ENCODE measurements around the gene RAPGEF1.
A peak's percentile ranks its signal among the peaks of the same experiment; 100 is the strongest.

RAPGEF1 gene

GRCh38 chr9:131591845-131592208, 148.0 kb downstream of the RAPGEF1 start:
- TF ChIP-seq EP300 (IDR thresholded peaks at IDR 0.05; ENCODE audit: borderline replicate concordance) (no peak), MAX (IDR thresholded peaks at IDR 0.05) (no peak), TAF1 (IDR thresholded peaks at IDR 0.05; ENCODE audit: low read depth) (no peak), CEBPB (IDR thresholded peaks at IDR 0.05) (no peak), TCF12 (IDR thresholded peaks at IDR 0.05; ENCODE audit: low read depth) (no peak), TEAD4 (IDR thresholded peaks at IDR 0.05) (no peak), RAD21 (IDR thresholded peaks at IDR 0.05; ENCODE audit: low read depth) (no peak), EGR1 (IDR thresholded peaks at IDR 0.05) (no peak), FOXM1 (IDR thresholded peaks at IDR 0.05; ENCODE audit: borderline replicate concordance, low read depth) (no peak), ZBTB7A (IDR thresholded peaks at IDR 0.05; ENCODE audit: low read depth) (no peak), REST (IDR thresholded peaks at IDR 0.05; ENCODE audit: low read depth) (no peak), NFIC (IDR thresholded peaks at IDR 0.05) (no peak), CREB1 (IDR thresholded peaks at IDR 0.05; ENCODE audit: low read depth) (no peak), YY1 (IDR thresholded peaks at IDR 0.05; ENCODE audit: low read depth) (no peak)

- TF ChIP-seq RAD21 (IDR thresholded peaks at IDR 0.05; ENCODE audit: low read depth) (peak; percentile 86), FOXM1 (IDR thresholded peaks at IDR 0.05; ENCODE audit: borderline replicate concordance, low read depth) (no peak)
These were observed 148.7 kb downstream of the RAPGEF1 start for GRCh38 chr9:131590907-131591844.

GRCh38 chr9:131590449-131590848, 149.4 kb downstream of the RAPGEF1 start:
- TF ChIP-seq NFIC (IDR thresholded peaks at IDR 0.05), result no peak
- TF ChIP-seq USF1 (IDR thresholded peaks at IDR 0.05), result no peak
- no peak for TF ChIP-seq TCF12 (IDR thresholded peaks at IDR 0.05; ENCODE audit: low read depth)

GRCh38 chr9:131589993-131590392, 149.9 kb downstream of the RAPGEF1 start:
- TF ChIP-seq RAD21 (IDR thresholded peaks at IDR 0.05; ENCODE audit: low read depth), result no peak
- no peak for TF ChIP-seq CEBPB (IDR thresholded peaks at IDR 0.05)
- TF ChIP-seq ZBTB7A (IDR thresholded peaks at IDR 0.05; ENCODE audit: low read depth), result no peak
- no peak for TF ChIP-seq FOXM1 (IDR thresholded peaks at IDR 0.05; ENCODE audit: borderline replicate concordance, low read depth)
- TF ChIP-seq EGR1 (IDR thresholded peaks at IDR 0.05), result no peak
- TF ChIP-seq EP300 (IDR thresholded peaks at IDR 0.05; ENCODE audit: borderline replicate concordance), result no peak
- TF ChIP-seq TCF12 (IDR thresholded peaks at IDR 0.05; ENCODE audit: low read depth), result no peak
- TF ChIP-seq MAX (IDR thresholded peaks at IDR 0.05), result no peak
- no peak for TF ChIP-seq YY1 (IDR thresholded peaks at IDR 0.05; ENCODE audit: low read depth)
- TF ChIP-seq TEAD4 (IDR thresholded peaks at IDR 0.05), result no peak
- TF ChIP-seq REST (IDR thresholded peaks at IDR 0.05; ENCODE audit: low read depth), result no peak
- TF ChIP-seq USF1 (IDR thresholded peaks at IDR 0.05), result no peak
- TF ChIP-seq CREB1 (IDR thresholded peaks at IDR 0.05; ENCODE audit: low read depth), result no peak
- no peak for TF ChIP-seq TAF1 (IDR thresholded peaks at IDR 0.05; ENCODE audit: low read depth)
- TF ChIP-seq NFIC (IDR thresholded peaks at IDR 0.05), result no peak

GRCh38 chr9:131589124-131589711, 150.7 kb downstream of the RAPGEF1 start:
- TF ChIP-seq USF1 (IDR thresholded peaks at IDR 0.05), result no peak
- TF ChIP-seq MAX (IDR thresholded peaks at IDR 0.05), result no peak
